ENCODE data around the gene MYDGF. TPM values are rescaled to one million over a fixed set of nuclear protein-coding genes. Genes with fewer than 3 reads are reported as not detected.

The MYDGF gene
- total and polyA plus RNA-seq, 9 of the 15 experiments (the other 6 are each of a cell fraction or from before 2014, with no cell fraction given) = 4.2 to 141 (median 82.1) TPM

GRCh38 chr19:4654437-4655361 lies 15.4 kb downstream of the MYDGF start (continued):
- TF ChIP-seq NR2C1 (IDR thresholded peaks at IDR 0.05) = no peak
- TF ChIP-seq NR2C1 (tag; IDR thresholded peaks at IDR 0.05) = peak; percentile 45; the same call in 1 of the 2 replicates
- 0 out of 2 replicates have a peak, but pooled peaks have one; percentile 21 for TF ChIP-seq SMARCA5 (IDR thresholded peaks at IDR 0.05)
- TF ChIP-seq MYC (IDR thresholded peaks at IDR 0.05; ENCODE audit: low read depth, low read length) = 0 out of 2 replicates have a peak, but pooled peaks have one; percentile 13
- no peak for TF ChIP-seq MYC (CRISPR knock-in tag; IDR thresholded peaks at IDR 0.05; ENCODE audit: borderline replicate concordance, low read depth)
- TF ChIP-seq ZNF280B (CRISPR knock-in tag; IDR thresholded peaks at IDR 0.05) = no peak
- no peak for TF ChIP-seq GABPB1 (CRISPR knock-in tag; IDR thresholded peaks at IDR 0.05)
- TF ChIP-seq ARID2 (IDR thresholded peaks at IDR 0.05) = no peak
- no peak for TF ChIP-seq ZNF408 (CRISPR knock-in tag; IDR thresholded peaks at IDR 0.05; ENCODE audit: low read depth)
- TF ChIP-seq HBP1 (CRISPR knock-in tag; IDR thresholded peaks at IDR 0.05) = no peak
- no peak for TF ChIP-seq NR3C1 (CRISPR knock-in tag; IDR thresholded peaks at IDR 0.05)
- TF ChIP-seq, protein P1, sequence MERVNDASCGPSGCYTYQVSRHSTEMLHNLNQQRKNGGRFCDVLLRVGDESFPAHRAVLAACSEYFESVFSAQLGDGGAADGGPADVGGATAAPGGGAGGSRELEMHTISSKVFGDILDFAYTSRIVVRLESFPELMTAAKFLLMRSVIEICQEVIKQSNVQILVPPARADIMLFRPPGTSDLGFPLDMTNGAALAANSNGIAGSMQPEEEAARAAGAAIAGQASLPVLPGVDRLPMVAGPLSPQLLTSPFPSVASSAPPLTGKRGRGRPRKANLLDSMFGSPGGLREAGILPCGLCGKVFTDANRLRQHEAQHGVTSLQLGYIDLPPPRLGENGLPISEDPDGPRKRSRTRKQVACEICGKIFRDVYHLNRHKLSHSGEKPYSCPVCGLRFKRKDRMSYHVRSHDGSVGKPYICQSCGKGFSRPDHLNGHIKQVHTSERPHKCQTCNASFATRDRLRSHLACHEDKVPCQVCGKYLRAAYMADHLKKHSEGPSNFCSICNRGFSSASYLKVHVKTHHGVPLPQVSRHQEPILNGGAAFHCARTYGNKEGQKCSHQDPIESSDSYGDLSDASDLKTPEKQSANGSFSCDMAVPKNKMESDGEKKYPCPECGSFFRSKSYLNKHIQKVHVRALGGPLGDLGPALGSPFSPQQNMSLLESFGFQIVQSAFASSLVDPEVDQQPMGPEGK (CRISPR knock-in tag; IDR thresholded peaks at IDR 0.05; ENCODE audit: borderline replicate concordance) = no peak
- TF ChIP-seq, protein P2, sequence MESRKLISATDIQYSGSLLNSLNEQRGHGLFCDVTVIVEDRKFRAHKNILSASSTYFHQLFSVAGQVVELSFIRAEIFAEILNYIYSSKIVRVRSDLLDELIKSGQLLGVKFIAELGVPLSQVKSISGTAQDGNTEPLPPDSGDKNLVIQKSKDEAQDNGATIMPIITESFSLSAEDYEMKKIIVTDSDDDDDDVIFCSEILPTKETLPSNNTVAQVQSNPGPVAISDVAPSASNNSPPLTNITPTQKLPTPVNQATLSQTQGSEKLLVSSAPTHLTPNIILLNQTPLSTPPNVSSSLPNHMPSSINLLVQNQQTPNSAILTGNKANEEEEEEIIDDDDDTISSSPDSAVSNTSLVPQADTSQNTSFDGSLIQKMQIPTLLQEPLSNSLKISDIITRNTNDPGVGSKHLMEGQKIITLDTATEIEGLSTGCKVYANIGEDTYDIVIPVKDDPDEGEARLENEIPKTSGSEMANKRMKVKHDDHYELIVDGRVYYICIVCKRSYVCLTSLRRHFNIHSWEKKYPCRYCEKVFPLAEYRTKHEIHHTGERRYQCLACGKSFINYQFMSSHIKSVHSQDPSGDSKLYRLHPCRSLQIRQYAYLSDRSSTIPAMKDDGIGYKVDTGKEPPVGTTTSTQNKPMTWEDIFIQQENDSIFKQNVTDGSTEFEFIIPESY (CRISPR knock-in tag; IDR thresholded peaks at IDR 0.05) = 0 out of 2 replicates have a peak, but pooled peaks have one; percentile 39
- peak; percentile 56; the same call in 1 of the 2 replicates for TF ChIP-seq ZNF589 (CRISPR knock-in tag; IDR thresholded peaks at IDR 0.05; ENCODE audit: low read depth)
- TF ChIP-seq DACH1 (IDR thresholded peaks at IDR 0.05; ENCODE audit: partially characterized antibody) = no peak
- TF ChIP-seq SREBF2 (CRISPR knock-in tag; IDR thresholded peaks at IDR 0.05) = no peak
- TF ChIP-seq, protein P3, sequence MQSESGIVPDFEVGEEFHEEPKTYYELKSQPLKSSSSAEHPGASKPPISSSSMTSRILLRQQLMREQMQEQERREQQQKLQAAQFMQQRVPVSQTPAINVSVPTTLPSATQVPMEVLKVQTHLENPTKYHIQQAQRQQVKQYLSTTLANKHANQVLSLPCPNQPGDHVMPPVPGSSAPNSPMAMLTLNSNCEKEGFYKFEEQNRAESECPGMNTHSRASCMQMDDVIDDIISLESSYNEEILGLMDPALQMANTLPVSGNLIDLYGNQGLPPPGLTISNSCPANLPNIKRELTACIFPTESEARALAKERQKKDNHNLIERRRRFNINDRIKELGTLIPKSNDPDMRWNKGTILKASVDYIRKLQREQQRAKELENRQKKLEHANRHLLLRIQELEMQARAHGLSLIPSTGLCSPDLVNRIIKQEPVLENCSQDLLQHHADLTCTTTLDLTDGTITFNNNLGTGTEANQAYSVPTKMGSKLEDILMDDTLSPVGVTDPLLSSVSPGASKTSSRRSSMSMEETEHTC (IDR thresholded peaks at IDR 0.05) = peak; percentile 84

All from K562 (cell line).